Memory B cell (primary cell): Measurements from ENCODE around the gene C8B.

Experiments
- ATAC-seq: fragments of 150-1000 bp; cut with Tn5 transposase; 2 replicates; pipeline ENCODE4 v1.10.0; 2021; ENCODE audit warnings: low read depth, mild to moderate bottlenecking, moderate library complexity
- DNase-seq, 2 donors: peaks; one replicate each; pipeline ENCODE4 v3.0.0; 2022; ENCODE audit warnings: low spot score in 2 of 2
- H3K27ac Mint-ChIP-seq: one replicate; pipeline ENCODE4 v1.8.0; 2022; ENCODE audit warnings: mild to moderate bottlenecking, moderate library complexity, mixed read lengths
- H3K27me3 Mint-ChIP-seq: one replicate; pipeline ENCODE4 v1.8.0; 2022; ENCODE audit warnings: mixed read lengths
- H3K36me3 Mint-ChIP-seq: one replicate; pipeline ENCODE4 v1.8.0; 2022; ENCODE audit warnings: mild to moderate bottlenecking, mixed read lengths
- H3K4me1 Mint-ChIP-seq: one replicate; pipeline ENCODE4 v1.8.0; 2022; ENCODE audit warnings: mixed read lengths
- H3K4me3 Mint-ChIP-seq: one replicate; pipeline ENCODE4 v1.8.0; 2022; ENCODE audit warnings: mild to moderate bottlenecking, moderate library complexity, mixed read lengths
- H3K9me3 Mint-ChIP-seq: one replicate; pipeline ENCODE4 v1.8.0; 2022; ENCODE audit warnings: mixed read lengths

The C8B gene

DNA sequence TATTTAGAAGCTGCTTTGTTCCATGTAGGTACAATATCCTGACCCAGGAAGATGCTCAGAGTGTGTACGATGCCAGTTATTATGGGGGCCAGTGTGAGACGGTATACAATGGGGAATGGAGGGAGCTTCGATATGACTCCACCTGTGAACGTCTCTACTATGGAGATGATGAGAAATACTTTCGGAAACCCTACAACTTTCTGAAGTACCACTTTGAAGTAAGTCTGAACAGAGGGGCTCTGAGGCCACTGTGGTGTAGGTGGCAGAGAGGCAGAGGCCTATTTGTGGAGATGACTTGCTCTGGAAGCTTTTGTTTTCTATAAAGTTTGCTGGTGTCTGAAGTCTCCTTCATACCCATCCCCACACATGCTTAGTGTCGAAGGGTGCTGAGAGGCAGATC is 84.4 kb downstream of the C8B start:
- no peak for ATAC-seq

DNA sequence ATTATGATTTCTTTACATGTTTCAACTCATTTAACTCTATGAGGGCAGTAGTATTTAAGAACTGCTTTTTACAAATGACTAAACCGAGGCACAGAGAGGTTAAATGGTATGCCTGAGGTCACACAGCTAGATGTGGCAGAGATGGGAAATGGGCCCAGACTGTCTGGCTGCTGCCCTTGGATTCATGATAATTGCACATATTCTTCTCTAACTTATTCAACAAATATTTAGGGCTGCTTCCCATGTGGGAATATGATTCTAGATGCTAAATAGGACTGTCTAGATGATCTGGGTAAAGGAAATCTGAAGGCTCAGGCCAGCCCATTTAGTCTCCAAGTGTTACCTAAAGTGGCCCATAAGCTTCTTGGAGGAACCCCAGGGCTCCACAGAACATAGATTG is 85.0 kb downstream of the C8B start:
- Mint-ChIP-seq H3K27me3 (peaks cover 10% of the 10 kb centered on the region), H3K4me1 (peaks cover 2% of the 10 kb centered on the region), H3K27ac (no peak overlapping the region), H3K9me3 (no peaks in the 10 kb centered on the region), H3K4me3 (no peak overlapping the region), H3K36me3 (no peaks in the 10 kb centered on the region)
- no peak for DNase-seq
- ATAC-seq = no peak

More for the DNA sequence above, 84.4 kb downstream of the C8B start:
- DNase-seq = no peak
- H3K9me3 Mint-ChIP-seq = no peaks in the 10 kb centered on the region
- no peak overlapping the region for H3K27ac Mint-ChIP-seq
- H3K4me1 Mint-ChIP-seq = no peaks in the 10 kb centered on the region
- no peaks in the 10 kb centered on the region for H3K36me3 Mint-ChIP-seq
- no peak overlapping the region for H3K4me3 Mint-ChIP-seq
- H3K27me3 Mint-ChIP-seq = peaks cover 7% of the 10 kb centered on the region
